GM12864 (cell line): ENCODE data around the gene XPR1.

Experiments used
- DNase-seq: peaks from one replicate; pipeline ENCODE4 v3.0.0-alpha.2; 2011; ENCODE audit warnings: low read depth
- H3K4me3 ChIP-seq: 2 replicates; pipeline ENCODE4 v1.5.1; 2011; ENCODE audit warnings: mild to moderate bottlenecking, low read depth, low read length, control low read depth
- CTCF ChIP-seq: IDR thresholded peaks from 2 replicates; pipeline ENCODE4 v1.5.1; 2011; ENCODE audit warnings: low read depth, mild to moderate bottlenecking, moderate library complexity, low read length, control low read depth, inconsistent platforms; ENCODE audit errors: missing control alignments

Gene XPR1

GRCh38 chr1:180734366-180734765 lies 102.5 kb downstream of the XPR1 start:
- no peak for TF ChIP-seq CTCF
- no peak overlapping the region for H3K4me3 ChIP-seq
- DNase-seq: no peak

GRCh38 chr1:180742663-180743062 lies 110.8 kb downstream of the XPR1 start:
- TF ChIP-seq CTCF: no peak
- DNase-seq: no peak
- no peak overlapping the region for H3K4me3 ChIP-seq

GRCh38 chr1:180743868-180744267 lies 112.0 kb downstream of the XPR1 start:
- no peak for DNase-seq
- no peak for TF ChIP-seq CTCF
- no peak overlapping the region for H3K4me3 ChIP-seq

- TF ChIP-seq CTCF: no peak
- no peak for DNase-seq
- H3K4me3 ChIP-seq: no peak overlapping the region
These were observed 113.3 kb downstream of the XPR1 start for GRCh38 chr1:180745098-180745497.

- DNase-seq: no peak
- no peak for TF ChIP-seq CTCF
- no peak overlapping the region for H3K4me3 ChIP-seq
These were observed 120.1 kb downstream of the XPR1 start for GRCh38 chr1:180751921-180752320.

GRCh38 chr1:180754453-180754852 lies 122.6 kb downstream of the XPR1 start:
- no peak overlapping the region for H3K4me3 ChIP-seq
- DNase-seq: no peak
- no peak for TF ChIP-seq CTCF

GRCh38 chr1:180757657-180758056 lies 125.8 kb downstream of the XPR1 start:
- TF ChIP-seq CTCF: no peak
- DNase-seq: no peak
- H3K4me3 ChIP-seq: no peak overlapping the region
